DMS53 treated with DMSO at 0.1 percent for 48 hours (cell line): ENCODE data around the gene ACTL10.
"Not testable (repeated sequence)": the region's sequence is repeated elsewhere in the genome, so short reads cannot be mapped to it uniquely, and the experiment has no call there.

ENCODE experiments used
- DNase-seq: peaks from one replicate; lab custom pipeline; 2025; ENCODE audit not compliant: unreplicated experiment; lab: John Stamatoyannopoulos, UW

The ACTL10 gene

GRCh38 chr20:33693741-33694638 lies 27.2 kb downstream of the ACTL10 start:
- no peak for DNase-seq

GRCh38 chr20:33694639-33695012 lies 27.9 kb downstream of the ACTL10 start:
- DNase-seq = no peak

- DNase-seq = no peak
These were observed 29.7 kb downstream of the ACTL10 start for GRCh38 chr20:33696448-33696847.

GRCh38 chr20:33697129-33697528 lies 30.4 kb downstream of the ACTL10 start:
- DNase-seq = no peak

GRCh38 chr20:33698966-33699365 lies 32.2 kb downstream of the ACTL10 start:
- DNase-seq = not testable (repeated sequence)

- not testable (repeated sequence) for DNase-seq
These were observed 34.1 kb downstream of the ACTL10 start for GRCh38 chr20:33700696-33701441.

- DNase-seq = no peak
These were observed 35.1 kb downstream of the ACTL10 start for GRCh38 chr20:33701629-33702450.

GRCh38 chr20:33702861-33703260 lies 36.1 kb downstream of the ACTL10 start:
- DNase-seq = no peak

GRCh38 chr20:33703498-33704137 lies 36.9 kb downstream of the ACTL10 start:
- no peak for DNase-seq

GRCh38 chr20:33704197-33704924 lies 37.6 kb downstream of the ACTL10 start:
- no peak for DNase-seq

GRCh38 chr20:33707668-33708067 lies 40.9 kb downstream of the ACTL10 start:
- DNase-seq = no peak

GRCh38 chr20:33709398-33709797 lies 42.7 kb downstream of the ACTL10 start:
- DNase-seq = no peak

- no peak for DNase-seq
These were observed 43.3 kb downstream of the ACTL10 start for GRCh38 chr20:33709905-33710541.

- DNase-seq = no peak
These were observed 44.1 kb downstream of the ACTL10 start for GRCh38 chr20:33710681-33711445.

- no peak for DNase-seq
These were observed 44.6 kb downstream of the ACTL10 start for GRCh38 chr20:33711446-33711738.

- DNase-seq = no peak
These were observed 47.2 kb downstream of the ACTL10 start for GRCh38 chr20:33713865-33714367.

GRCh38 chr20:33716498-33716897 lies 49.8 kb downstream of the ACTL10 start:
- DNase-seq = no peak
